NOMO-1 (cell line): ENCODE measurements around the gene SLC66A3.
A peak's percentile ranks its signal among the peaks of the same experiment; 100 is the strongest.
"Not testable (repeated sequence)": the region's sequence is repeated elsewhere in the genome, so short reads cannot be mapped to it uniquely, and the experiment has no call there.

Experiments
- DNase-seq, 2 experiments: peaks; one replicate each; lab custom pipeline; 2025; ENCODE audit not compliant: unreplicated experiment in 2 of 2; lab: John Stamatoyannopoulos, UW

SLC66A3 gene

DNA sequence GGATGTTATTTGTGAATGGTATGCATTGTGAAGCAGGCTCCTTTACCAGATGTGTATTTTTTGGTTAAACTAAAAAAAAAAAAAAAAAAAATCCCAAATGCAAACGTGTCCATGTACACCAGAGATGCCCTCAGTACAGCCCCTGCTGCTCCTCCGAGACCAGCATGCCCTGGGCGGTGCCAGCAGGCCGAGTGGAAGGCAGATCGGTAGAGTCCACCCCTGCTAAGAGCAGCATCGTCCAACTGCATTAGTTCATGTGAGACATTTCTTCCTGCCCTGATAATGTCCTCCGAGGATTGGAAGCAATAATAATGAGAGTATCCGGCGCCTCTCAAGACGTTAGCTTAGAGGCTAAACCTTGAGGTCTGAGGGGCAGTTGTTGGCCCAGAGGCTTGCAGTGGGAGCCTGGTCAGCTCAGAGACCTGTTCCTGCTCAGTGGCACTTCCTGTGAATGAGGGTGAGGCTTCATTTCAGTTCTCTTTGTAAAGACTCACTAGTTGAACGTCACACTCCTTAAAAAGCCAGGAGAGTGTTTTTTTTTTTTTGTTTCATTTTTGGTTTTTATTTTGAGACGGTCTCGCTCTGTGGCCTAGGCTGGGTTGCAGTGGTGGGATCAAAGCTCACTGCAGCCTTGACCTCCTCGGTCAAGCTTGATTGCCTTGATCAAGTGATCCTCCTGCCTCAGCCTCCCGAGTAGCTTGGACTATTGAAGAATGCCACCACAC is 5.6 kb downstream of the SLC66A3 start:
- peak in 1 of 2 experiments; percentile 32 for DNase-seq

DNA sequence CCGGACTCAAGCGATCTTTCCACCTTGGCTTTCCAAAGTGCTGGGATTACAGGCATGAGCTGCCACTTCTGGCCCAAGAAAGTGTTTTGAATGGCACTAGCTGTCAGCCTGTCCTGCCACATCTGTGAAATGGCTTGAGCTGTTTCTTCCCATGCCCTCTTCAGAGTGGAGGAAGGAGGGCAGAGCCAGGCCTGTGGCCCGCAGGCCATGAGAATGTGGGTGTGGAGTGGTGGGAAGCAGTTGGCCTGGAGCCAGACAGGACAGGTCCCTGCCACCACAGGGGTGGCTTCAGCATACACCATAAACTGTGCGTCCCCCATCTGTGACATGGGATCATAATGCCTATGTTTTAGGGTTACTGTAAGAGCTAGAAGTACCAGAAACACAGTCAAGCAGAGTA is 6.5 kb downstream of the SLC66A3 start:
- no peak for DNase-seq

DNA sequence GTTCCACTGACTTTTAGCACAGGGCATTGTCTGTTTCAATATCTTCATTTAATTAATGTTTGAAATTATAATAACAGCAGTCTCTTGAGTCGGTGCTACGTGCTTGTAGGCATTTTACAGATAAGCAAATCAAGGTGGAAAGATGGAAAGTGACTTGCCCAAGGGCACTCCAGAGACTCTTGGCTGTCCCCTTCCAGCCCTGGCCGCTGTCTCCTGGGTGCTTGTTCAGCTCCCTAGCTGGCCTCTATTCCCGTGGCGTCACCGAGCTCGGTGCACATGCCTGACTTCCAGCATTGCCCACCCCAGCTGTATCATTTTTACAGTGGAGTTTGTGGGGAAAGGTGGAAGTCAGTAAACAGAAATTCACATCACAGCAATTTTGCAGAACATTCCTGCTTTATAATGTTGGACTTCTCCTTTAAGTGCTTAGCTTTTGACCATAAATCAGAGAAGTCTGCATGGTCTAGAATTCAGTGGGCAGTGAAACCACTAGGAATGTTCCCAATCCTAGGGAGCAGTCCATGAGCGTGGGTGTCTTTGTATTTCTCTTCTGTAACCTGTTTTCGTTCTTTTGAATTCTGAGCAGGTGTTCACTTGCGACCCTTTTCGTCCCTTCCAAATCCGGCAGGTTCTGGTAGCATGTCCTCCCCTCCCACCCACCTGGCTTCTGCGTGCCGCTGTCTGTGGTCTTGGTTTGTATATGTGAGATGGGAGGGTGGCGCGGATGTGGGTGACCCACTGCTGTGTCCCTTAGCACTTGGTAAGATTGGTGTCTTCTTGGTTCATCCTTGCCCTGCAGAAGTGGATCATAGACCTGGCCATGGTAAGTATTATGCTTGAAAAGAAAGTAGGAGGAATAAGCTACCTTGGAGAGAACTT is 8.4 kb downstream of the SLC66A3 start:
- no peak for DNase-seq

DNA sequence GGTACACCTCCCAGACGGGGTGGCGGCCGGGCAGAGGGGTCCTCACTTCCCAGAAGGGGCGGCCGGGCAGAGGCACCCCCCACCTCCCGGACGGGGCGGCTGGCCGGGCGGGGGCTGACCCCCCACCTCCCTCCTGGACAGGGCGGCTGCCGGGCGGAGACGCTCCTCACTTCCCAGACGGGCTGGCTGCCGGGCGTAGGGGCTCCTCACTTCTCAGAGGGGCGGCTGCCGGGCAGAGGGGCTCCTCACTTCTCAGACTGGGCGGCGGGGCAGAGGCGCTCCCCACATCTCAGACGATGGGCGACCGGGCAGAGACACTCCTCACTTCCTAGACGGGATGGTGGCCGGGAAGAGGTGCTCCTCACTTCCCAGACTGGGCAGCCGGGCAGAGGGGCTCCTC is 9.8 kb downstream of the SLC66A3 start:
- not testable (repeated sequence) for DNase-seq

DNA sequence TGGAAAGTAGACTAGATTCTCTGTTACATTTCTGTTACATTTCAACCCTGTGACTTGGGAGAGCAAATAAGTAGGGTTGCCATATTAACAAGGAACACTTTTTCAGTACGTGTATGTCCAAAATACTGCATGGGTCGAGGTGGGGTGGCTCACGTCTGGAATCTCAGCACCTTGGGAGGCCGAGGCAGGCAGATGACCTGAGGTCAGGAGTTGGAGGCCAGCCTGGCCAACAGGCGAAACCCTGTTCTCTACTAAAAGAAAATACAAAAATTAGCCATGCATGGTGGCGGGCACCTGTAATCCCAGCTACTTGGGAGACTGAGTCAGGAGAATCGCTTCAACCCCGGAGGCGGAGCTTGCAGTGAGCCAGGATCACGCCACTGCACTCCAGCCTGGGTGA is 11.2 kb downstream of the SLC66A3 start:
- DNase-seq, result no peak

DNA sequence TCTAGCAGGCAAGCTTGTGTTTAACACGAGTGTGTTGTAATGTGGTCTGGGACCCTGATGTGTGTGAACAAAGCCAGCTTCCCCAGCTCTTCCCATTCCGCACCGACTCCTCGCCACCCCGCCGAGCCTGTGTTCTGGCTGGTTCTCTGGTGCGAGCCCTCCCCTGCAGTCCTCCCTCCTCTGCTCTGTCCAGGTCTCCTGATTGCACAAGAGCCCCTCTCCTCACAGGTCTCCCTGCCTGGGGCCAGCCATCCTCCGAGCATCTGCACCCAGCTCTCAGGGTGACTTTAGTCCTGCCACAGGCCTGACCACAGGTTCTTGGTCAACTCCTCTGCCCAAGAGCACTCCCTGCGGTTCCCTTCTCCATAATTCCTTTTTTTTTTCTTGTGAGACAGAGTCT is 13.2 kb downstream of the SLC66A3 start:
- DNase-seq, result no peak

DNA sequence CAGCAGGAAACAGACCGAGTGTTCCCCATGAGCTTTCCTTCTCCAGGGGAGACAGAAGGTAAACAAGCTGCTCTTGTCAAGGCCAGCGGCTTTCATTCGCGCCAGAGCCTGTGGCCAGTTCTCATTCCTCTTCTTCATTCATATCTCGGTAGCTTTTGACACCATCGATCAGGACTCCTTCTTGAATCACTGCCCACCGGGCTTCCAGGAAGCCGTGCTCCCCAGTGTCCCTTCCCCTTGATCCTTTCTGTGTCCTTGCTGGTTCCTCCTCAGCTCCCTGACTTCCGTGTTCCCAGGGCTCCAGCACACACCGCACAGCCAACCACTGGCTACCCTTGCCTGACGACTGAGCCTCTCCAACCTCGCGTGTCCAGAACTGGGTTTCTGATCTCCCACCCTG is 14.1 kb downstream of the SLC66A3 start:
- DNase-seq, result no peak

DNA sequence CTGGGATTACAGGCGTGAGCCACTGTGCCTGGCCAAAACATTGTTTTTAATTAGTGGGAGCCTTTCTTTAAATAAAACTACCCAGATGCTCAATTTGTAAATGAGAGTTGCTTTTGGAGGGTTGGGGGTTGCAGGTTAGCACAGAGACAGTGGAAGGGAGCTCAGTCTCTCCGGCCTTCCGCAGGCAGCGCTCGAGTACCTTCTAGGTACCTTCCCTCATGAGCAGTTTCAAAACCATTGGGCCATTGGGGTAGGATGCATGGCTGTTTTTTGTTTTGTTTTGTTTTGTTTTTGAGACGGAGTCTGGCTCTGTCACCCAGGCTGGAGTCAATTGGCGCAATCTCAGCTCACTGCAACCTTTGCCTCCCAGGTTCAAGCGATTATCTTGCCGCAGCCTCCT is 19.0 kb downstream of the SLC66A3 start:
- DNase-seq, result no peak

DNA sequence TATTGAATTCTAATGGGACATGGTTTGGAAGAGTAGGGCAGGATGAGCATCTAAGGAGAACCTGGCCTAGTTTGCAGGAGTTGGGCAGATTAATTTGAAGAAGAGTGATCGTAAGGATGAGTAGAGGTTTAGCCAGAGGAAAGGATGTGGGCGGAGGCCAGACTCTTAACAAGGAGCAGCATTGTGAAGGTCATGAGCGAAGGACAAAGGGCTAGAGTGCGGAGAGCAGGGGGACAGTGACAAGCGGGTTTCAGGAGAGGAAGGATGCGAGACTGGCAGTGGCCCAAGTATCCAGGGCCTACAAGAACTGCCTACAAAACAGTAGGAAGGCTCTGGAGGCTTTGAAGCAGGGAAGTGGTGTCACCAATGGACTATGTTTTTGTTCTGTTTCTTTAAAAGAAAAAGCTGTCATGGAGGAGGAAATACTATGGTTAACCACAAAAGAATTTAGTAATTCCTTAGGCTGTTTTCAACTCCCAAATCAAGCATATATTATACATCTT is 20.1 kb downstream of the SLC66A3 start:
- peak; percentile 50 to 81 for DNase-seq

DNA sequence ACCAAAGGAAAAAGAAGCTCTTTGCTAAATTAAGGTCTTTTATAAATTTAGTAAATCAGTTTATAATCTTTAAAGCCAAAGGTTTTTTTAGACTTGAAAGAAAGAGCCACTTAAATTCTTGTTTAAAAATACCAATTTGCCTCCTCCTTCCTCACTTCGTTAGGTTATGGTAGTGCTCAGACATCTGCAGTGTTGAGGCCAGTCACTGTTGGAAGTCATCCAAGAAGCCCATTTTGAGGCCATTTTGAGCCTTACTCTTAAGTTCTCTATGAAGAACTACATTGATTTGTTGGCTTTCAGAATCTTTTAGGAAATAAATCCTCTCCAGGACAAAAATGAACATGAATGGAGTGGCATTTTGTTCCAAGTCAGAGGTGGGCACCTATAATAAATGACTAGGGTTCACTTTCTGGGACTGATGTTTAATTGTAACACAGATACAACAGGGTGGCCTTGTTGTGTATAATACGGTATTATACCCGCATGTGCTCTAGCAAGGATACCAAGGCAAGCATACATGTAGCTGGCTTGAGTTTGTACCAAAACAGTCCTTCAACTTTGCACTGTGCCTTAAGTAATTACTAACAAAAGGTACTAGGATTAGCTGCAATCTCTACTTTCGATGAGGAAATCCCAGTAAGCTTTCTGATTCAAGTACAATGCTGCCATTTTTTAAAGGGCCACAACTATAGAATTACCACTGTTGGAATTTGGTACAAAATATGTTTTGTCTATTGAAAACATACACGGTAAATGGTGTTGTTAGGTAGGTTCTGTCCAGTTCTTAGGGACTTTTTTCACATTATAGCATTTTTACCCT is 22.8 kb downstream of the SLC66A3 start:
- peak in 1 of 2 experiments; percentile 54 for DNase-seq

DNA sequence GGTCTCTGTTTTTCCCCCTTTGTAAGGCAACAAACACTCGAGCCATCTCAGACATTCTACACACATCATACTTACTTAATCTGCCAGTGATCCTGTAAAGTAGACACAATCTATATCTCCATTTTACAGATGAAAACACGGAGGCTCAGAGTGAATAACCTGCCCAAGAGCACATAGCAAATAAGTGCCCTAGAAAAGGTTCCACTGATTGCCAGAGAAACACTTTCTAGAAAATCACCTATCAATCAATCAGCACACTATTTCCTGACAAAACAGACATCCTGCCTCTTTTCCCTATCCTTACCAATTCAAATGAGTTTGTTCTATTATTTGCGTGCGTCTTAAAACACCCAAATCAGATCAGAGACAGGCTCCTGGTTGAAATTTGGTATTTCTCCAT is 23.9 kb downstream of the SLC66A3 start:
- DNase-seq, result no peak

DNA sequence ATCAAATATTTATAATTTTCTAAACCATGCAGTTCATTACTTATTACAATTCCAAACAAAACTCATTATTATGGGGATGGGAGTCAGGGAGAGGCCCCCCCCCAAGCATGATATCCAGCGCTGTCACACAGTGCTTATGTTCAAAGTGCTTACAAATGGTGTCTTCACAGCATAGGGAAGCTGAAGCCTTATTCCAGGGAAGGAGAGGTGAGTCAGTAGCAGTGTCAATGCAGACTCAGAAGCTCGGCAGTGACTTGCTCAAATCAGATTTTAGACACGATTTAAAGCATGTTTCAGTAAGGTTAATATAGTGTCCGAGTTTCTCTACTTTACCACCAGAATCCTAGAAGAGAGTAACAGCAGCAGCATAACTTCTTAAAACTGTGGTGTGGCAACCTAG is 24.6 kb downstream of the SLC66A3 start:
- no peak for DNase-seq

DNA sequence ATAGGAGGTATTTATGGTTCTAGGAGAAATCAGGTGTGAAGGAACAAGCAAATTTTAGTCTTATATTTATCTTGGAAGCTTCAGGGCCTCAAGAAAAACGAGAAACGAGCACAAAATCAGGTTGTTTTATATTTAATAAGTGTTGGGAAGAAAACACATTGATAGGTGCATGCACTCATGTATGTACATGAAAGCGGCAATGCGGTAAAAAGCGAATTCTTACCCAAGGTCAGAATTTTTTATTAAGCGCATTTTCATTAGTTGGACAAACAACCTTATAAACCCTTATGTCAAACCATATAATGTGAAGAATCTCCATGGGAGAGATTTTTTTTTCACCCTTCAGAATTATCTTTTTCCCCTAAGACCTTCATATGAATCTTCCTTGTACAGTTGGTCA is 25.4 kb downstream of the SLC66A3 start:
- DNase-seq, result no peak

DNA sequence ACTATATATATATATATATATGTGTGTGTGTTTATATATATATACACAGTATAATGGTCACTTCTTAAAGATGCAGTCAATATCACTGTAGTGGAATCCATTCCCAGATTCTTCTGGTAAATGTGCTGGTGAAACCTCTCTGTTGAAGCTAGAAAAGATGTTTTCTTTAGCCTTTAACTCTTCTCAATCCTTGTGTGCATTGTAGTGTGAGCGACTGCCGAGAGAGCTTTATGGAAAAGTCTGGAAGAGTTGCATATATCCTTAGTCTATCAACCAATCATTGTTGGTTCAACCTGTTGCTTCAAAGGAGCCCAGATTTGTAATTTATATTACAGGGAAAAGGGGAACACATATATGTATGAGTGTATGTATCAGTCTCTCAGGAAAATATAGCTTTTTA is 27.7 kb downstream of the SLC66A3 start:
- DNase-seq, result no peak

DNA sequence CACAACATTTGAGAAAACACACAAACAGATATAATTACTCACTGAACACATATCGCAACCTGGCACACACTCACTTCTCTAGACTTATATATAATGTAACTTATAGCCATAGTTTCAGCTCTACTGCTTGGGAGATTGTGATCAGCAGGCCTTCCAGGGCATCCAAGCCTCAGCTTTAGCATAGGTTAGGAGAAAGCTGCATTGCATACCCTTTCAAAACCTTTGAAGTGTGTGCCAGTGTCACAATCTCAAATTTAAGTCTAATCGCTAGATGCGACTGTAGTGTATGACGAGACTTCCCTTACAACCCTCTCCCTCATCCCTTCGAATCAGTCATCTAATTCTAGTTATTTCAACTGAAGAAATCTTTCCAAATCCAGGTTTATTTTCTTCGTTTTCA is 30.9 kb downstream of the SLC66A3 start:
- no peak for DNase-seq

DNA sequence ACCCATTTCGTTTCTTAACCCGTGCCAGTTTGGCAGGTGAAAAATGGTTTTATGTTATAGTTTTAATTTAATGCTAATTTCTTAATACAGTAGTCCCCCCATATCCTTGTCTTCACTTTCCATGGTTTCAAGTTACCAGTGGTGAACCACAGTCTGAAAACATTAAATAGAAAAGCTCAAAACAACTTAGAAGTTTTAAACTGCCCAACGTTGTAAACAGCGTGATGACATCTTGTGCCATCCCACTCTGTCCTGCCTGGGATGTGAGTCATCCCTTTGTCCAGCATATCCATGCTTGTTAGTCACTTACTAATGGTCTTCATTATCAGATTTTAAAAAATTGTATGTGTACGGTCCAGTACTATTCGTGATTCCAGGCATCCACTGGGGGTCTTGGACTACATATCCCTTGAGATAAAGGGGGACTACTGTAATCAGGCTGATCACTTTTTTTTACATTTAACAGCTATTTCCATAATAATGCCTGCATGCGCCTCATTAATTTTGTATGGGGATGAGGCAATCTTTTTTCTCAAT is 31.9 kb downstream of the SLC66A3 start:
- DNase-seq, result no peak

DNA sequence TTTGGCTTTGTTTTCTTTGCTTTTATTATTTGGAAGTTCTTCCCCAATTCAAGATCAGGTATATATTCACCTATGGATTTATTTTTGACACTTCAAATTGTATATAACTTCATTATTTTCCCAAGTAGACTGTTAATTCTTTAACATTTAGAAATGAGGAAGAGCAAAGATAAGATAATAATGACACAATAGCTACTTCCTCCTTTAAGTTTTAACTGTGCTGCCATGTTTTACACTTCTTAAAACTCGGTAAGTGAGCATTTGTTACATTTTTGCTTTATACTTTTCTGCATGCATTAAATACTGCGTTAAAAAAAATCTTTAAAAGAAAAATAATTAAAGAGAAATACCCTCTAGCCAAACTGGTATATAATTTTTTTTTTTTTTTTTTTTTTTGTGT is 32.5 kb downstream of the SLC66A3 start:
- peak; percentile 24 to 78 for DNase-seq

DNA sequence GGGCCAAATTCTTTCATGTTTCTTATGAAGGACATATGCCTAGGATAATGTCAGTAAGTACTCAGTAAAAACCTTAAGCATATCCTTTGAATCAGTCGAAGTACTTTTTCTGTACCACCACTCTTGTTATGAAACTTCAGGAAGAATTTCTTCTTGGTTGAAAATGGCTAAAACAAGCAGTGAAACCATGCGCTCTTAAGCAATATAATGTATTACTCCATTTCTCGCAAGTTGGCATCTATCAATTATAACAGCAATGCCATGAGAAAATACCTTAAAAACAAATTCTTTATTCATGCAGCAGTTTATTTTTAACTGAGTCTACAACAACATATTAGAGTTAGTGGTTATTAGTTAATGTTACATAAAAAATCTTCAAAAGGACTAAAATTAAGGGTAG is 41.0 kb downstream of the SLC66A3 start:
- peak; percentile 42 to 63 for DNase-seq

DNA sequence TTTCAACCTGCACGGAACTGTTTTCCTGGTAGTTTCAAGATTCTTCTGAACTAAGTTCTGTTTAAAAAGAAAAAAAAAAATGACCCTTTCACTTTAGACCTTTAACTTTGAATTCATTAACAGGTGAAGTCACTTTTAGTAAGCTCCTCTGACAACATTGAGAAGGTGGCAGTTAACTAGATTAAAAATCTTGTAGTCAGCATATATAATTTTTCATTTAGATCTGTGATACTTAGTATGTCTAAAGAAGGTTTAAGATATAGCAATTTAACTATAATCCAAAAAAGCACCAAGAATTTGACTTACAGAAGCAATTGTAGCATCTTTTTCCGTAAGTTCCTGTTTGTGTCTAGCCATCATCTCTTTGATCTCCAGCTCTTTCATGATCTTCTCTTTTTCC is 45.4 kb downstream of the SLC66A3 start:
- no peak for DNase-seq

DNA sequence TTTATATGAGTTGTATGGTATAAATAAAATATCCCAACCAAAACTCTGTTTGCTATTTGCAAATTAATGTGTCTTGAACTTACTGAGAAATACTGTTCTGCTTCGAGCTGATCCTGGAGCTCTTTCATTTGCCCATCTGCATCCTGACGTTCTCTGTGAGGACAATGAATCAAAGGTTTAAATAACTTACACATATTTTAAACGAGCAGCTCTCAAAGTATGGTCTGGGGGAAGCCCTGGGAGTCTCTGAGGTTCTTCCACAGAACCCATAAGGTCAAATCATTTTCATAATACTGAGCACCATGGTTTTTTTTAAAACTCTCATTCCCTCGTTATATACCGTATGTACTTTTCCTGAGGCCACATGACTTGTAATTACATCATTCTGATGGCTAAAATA is 46.7 kb downstream of the SLC66A3 start:
- DNase-seq, result no peak

DNA sequence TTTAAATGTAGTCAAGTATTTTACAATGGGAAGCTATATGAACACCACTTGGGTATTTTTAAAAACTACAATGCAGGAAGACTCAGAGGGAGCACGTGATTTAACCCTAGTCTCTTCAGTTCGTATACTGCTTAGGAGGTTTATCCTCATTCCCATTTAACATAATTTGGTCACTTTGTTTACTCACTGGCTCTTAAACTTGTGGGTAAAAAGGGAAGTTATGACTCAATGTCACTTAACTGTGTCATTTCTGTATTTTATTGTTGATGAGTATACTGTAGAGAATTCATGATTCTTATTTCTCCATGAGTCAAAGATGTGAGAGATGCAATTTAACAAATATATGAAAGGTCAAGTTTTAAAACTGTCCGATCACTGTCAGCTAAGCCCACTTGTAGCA is 48.2 kb downstream of the SLC66A3 start:
- DNase-seq, result peak in 1 of 2 experiments; percentile 83
